NT2/D1 (cell line): ENCODE measurements around the gene SMYD1.

Experiments used
- SUZ12 ChIP-seq: IDR thresholded peaks from 2 replicates; pipeline ENCODE4 v1.6.1; 2011; ENCODE audit not compliant: insufficient read length, insufficient read depth; ENCODE audit errors: extremely low read depth
- ZNF274 ChIP-seq: IDR thresholded peaks from 2 replicates; pipeline ENCODE4 v1.6.1; 2011; ENCODE audit warnings: mild to moderate bottlenecking, low read depth, low read length

DNA sequence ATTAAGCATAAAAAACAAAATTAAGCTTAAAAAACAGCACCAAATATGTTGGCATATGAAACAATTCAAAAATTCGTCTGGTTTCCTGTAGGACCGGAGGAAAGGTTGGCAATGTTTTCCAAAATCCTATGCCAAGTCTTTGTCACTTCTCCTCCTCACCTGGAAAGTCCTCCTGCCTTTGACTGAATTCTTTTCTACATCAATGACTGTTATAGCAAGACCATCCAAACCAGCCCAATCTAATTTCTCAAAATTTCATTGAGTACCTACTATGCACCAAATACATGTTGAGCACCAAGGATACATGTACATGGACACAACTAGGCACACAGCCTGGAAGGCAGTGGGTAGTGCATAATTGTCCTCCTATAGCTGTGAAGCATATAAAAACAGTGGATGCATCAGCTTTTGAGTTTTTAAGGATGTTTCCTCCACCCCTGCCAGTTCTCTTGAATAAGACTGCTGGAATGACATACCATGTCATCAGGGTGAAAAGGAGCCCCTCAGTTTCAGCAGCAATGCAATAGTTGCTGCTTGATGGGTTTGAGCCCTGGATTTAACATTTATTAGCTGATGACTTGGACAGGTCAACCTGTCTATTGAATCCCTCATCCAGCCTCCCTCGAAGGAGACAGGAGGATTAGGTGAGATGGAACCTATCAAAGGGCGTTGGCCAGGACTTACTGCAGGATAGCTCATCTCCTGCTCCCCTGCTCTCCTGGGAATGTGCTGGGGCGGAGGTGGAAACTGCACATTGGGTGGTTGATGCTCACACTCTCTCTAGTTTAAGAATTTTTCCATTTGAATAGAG, 55.7 kb downstream of the SMYD1 start:
- no peak for TF ChIP-seq ZNF274
- TF ChIP-seq SUZ12: no peak
